H9 (cell line): Measurements from ENCODE around the gene TIAM2. TPM values are rescaled to one million over a fixed set of nuclear protein-coding genes. Genes with fewer than 3 reads are reported as not detected.
A peak's percentile ranks its signal among the peaks of the same experiment; 100 is the strongest.

Experiments
- DNase-seq: peaks from one replicate; pipeline ENCODE4 v3.0.0-alpha.2; 2017
- H2AFZ ChIP-seq: one replicate; pipeline ENCODE4 v1.6.1; 2013; ENCODE audit warnings: mild to moderate bottlenecking, low read length, control low read depth, moderate library complexity
- H2AK5ac ChIP-seq: 2 replicates; pipeline ENCODE4 v1.6.1; 2013; ENCODE audit warnings: low read length, control low read depth, mixed read lengths; ENCODE audit not compliant: insufficient read length
- H2BK120ac ChIP-seq: one replicate; pipeline ENCODE4 v1.6.1; 2013; ENCODE audit warnings: low read depth, mild to moderate bottlenecking, low read length, control low read depth, inconsistent platforms; ENCODE audit not compliant: poor library complexity, severe bottlenecking
- H2BK12ac ChIP-seq: 2 replicates; pipeline ENCODE4 v1.6.1; 2013; ENCODE audit warnings: low read length, control low read depth, mixed read lengths, low read depth; ENCODE audit not compliant: insufficient read length
- H2BK15ac ChIP-seq: 2 replicates; pipeline ENCODE4 v1.6.1; 2013; ENCODE audit warnings: low read depth, low read length, control low read depth
- H2BK20ac ChIP-seq: one replicate; pipeline ENCODE4 v1.6.1; 2013; ENCODE audit warnings: low read depth, mild to moderate bottlenecking, low read length, control low read depth, inconsistent platforms; ENCODE audit not compliant: poor library complexity, severe bottlenecking
- H2BK5ac ChIP-seq: 2 replicates; pipeline ENCODE4 v1.6.1; 2013; ENCODE audit warnings: low read length, control low read depth, mixed read lengths; ENCODE audit not compliant: insufficient read length
- H3K14ac ChIP-seq: 2 replicates; pipeline ENCODE4 v1.6.1; 2013; ENCODE audit warnings: low read length, control low read depth; ENCODE audit not compliant: insufficient read depth
- H3K18ac ChIP-seq: 2 replicates; pipeline ENCODE4 v1.6.1; 2013; ENCODE audit warnings: low read depth, mild to moderate bottlenecking, mixed read lengths, low read length, control low read depth; ENCODE audit not compliant: insufficient read length
- H3K23ac ChIP-seq: 2 replicates; pipeline ENCODE4 v1.6.1; 2013; ENCODE audit warnings: low read length, control low read depth, mixed read lengths, low read depth; ENCODE audit not compliant: insufficient read length
- H3K23me2 ChIP-seq: 2 replicates; pipeline ENCODE4 v1.6.1; 2013; ENCODE audit warnings: low read depth, mild to moderate bottlenecking, mixed read lengths, low read length, control low read depth; ENCODE audit not compliant: insufficient read length, poor library complexity, severe bottlenecking
- H3K27ac ChIP-seq: 2 replicates; pipeline ENCODE4 v1.5.1; 2013; ENCODE audit warnings: low read length, control low read depth, mixed read lengths, low read depth; ENCODE audit not compliant: insufficient read length
- H3K27me3 ChIP-seq: 2 replicates; pipeline ENCODE4 v1.6.1; 2013; ENCODE audit warnings: low read length, control low read depth, inconsistent platforms; ENCODE audit not compliant: insufficient read depth
- H3K4ac ChIP-seq: 2 replicates; pipeline ENCODE4 v1.6.1; 2013; ENCODE audit warnings: low read depth, mild to moderate bottlenecking, control low read depth, inconsistent platforms, low read length, moderate library complexity
- H3K4me1 ChIP-seq: 2 replicates; pipeline ENCODE4 v1.6.1; 2013; ENCODE audit warnings: low read length, control low read depth, inconsistent platforms; ENCODE audit not compliant: insufficient read depth
- H3K4me2 ChIP-seq: 2 replicates; pipeline ENCODE4 v1.6.1; 2013; ENCODE audit warnings: low read length, control low read depth, mixed read lengths; ENCODE audit not compliant: insufficient read length, insufficient read depth
- H3K56ac ChIP-seq: 2 replicates; pipeline ENCODE4 v1.6.1; 2013; ENCODE audit warnings: low read depth, mild to moderate bottlenecking, mixed read lengths, low read length, control low read depth; ENCODE audit not compliant: insufficient read length
- H3K79me1 ChIP-seq: 2 replicates; pipeline ENCODE4 v1.6.1; 2013; ENCODE audit warnings: low read depth, mild to moderate bottlenecking, moderate library complexity, low read length, control low read depth, inconsistent platforms; ENCODE audit not compliant: insufficient read depth, poor library complexity, severe bottlenecking
- H3K79me2 ChIP-seq: 2 replicates; pipeline ENCODE4 v1.6.1; 2013; ENCODE audit warnings: low read length, control low read depth, inconsistent platforms; ENCODE audit not compliant: insufficient read depth
- H3K9ac ChIP-seq: 2 replicates; pipeline ENCODE4 v1.6.1; 2013; ENCODE audit warnings: low read length, control low read depth, mixed read lengths; ENCODE audit not compliant: insufficient read length; ENCODE audit errors: extremely low read depth
- H3K9me3 ChIP-seq: one replicate; pipeline ENCODE4 v1.6.1; 2013; ENCODE audit warnings: low read depth, low read length, inconsistent platforms; ENCODE audit not compliant: control insufficient read depth
- H3T11ph ChIP-seq: one replicate; pipeline ENCODE4 v1.6.1; 2013; ENCODE audit warnings: mild to moderate bottlenecking, low read length, control low read depth, inconsistent platforms
- H4K20me1 ChIP-seq: one replicate; pipeline ENCODE4 v1.6.1; 2013; ENCODE audit not compliant: control insufficient read depth, insufficient read length, insufficient read depth
- H4K5ac ChIP-seq: 2 replicates; pipeline ENCODE4 v1.6.1; 2013; ENCODE audit warnings: low read depth, mild to moderate bottlenecking, mixed read lengths, low read length, control low read depth; ENCODE audit not compliant: insufficient read length
- H4K8ac ChIP-seq: replicated peaks from 2 replicates; pipeline ENCODE4 v1.6.1; 2013; ENCODE audit warnings: low read length, control low read depth, mixed read lengths, low read depth; ENCODE audit not compliant: insufficient read length
- H4K91ac ChIP-seq: 2 replicates; pipeline ENCODE4 v1.6.1; 2013; ENCODE audit warnings: low read depth, mild to moderate bottlenecking, moderate library complexity, mixed read lengths, low read length, control low read depth; ENCODE audit not compliant: insufficient read length
- H3K27ac Mint-ChIP-seq, 3 experiments: 2 replicates in 2 of 3; 3 replicates in 1 of 3; pipeline ENCODE4 v1.8.0; 2020 to 2021; ENCODE audit warnings: mixed read lengths in 3 of 3, mild to moderate bottlenecking in 1 of 3, moderate library complexity in 1 of 3
- H3K27me3 Mint-ChIP-seq: 2 replicates; pipeline ENCODE4 v1.8.0; 2021; ENCODE audit warnings: low read depth, mild to moderate bottlenecking, moderate library complexity, mixed read lengths
- H3K36me3 Mint-ChIP-seq, 3 experiments: 2 replicates in 2 of 3; 3 replicates in 1 of 3; pipeline ENCODE4 v1.8.0; 2020 to 2021; ENCODE audit warnings: low read depth in 3 of 3, mixed read lengths in 3 of 3; ENCODE audit not compliant: insufficient read depth in 1 of 3
- H3K4me1 Mint-ChIP-seq, 2 experiments: 2 replicates each; pipeline ENCODE4 v1.8.0; 2020; ENCODE audit warnings: mixed read lengths in 2 of 2
- H3K4me3 Mint-ChIP-seq, 2 experiments: 2 replicates in 1 of 2; 3 replicates in 1 of 2; pipeline ENCODE4 v1.8.0; 2020 to 2021; ENCODE audit warnings: mild to moderate bottlenecking in 2 of 2, mixed read lengths in 2 of 2, moderate library complexity in 1 of 2
- H3K9me3 Mint-ChIP-seq, 2 experiments: 2 replicates in 1 of 2; 3 replicates in 1 of 2; pipeline ENCODE4 v1.8.0; 2020; ENCODE audit warnings: mild to moderate bottlenecking in 2 of 2, mixed read lengths in 2 of 2, moderate library complexity in 1 of 2
- WGBS: extraction: QIAGEN DNeasy Blood & Tissue Kit; methylation state at CpG from one replicate; pipeline ENCODE4 v1.1.7; 2013; ENCODE audit warnings: missing lambda C conversion rate, low lambda C conversion rate, mixed read lengths; ENCODE audit not compliant: insufficient read length; ENCODE audit errors: extremely low coverage; 5-methylcytosine and 5-hydroxymethylcytosine counted together
- total RNA-seq: library from RNA; stranded (reverse); gene quantifications from 2 replicates; pipeline ENCODE4 v1.2.1, GENCODE V29; 2021
- TF ChIP-seq, protein P1 (sequence below): fragments of 200-600 bp; sonication (generic); conservative IDR thresholded peaks from 3 replicates; pipeline ENCODE4 v1.8.0; 2021; ENCODE audit warnings: antibody characterized with exemption, mild to moderate bottlenecking

TIAM2 gene
- total RNA-seq, 1 experiment from 2014 or later = 6.3 TPM

DNA sequence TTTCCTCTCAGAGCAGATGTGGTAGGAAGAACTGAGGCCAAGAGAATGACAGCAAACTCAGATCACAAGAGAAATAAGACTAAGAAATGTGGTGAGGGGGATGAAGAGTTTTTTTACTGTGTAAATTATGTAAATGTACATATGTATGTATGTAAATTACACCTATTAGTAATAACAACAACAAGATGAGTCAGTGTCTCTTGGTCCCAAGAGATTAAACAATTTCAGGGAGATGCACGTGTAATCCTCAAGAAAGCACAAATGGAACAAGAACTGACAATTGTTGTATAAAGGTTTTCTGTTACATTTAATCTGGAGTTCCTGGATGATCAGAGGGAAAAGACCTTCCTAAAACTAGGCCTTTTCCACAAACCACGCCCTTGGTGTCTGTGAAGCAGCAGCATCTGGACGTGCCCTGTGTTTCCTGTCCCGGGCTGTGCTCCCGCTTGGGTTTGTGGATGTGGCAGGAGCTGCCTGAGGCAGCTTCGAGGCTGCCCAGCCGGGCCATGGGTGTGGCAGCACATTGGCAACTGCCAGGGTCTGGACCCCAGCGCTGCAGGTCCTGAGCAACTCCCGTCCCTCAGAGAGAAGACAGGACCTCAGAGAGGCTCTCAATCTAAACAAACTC, 269.7 kb downstream of the TIAM2 start:
- Histone ChIP-seq H3K4ac (no peak overlapping the region), H4K8ac (no peak overlapping the region), H3T11ph (no peak overlapping the region), H2BK120ac (no peak overlapping the region), H3K23ac (no peak overlapping the region), H4K5ac (no peak overlapping the region), H3K18ac (no peak overlapping the region), H3K27ac (no peak overlapping the region), H3K27me3 (no peaks in the 10 kb centered on the region), H2AK5ac (no peak overlapping the region), H3K4me2 (no peak overlapping the region), H2BK12ac (no peak overlapping the region), H3K14ac (no peak overlapping the region), H3K79me1 (no peaks in the 10 kb centered on the region), H3K9ac (no peak overlapping the region), H3K56ac (no peak overlapping the region), H3K79me2 (0 out of 2 replicates have a peak, but pooled peaks cover 3% of the 10 kb centered on the region), H2BK5ac (no peak overlapping the region), H3K4me1 (no peaks in the 10 kb centered on the region; the same call in 1 of the 2 replicates), H4K91ac (no peak overlapping the region), H2BK15ac (no peak overlapping the region), H3K23me2 (no peaks in the 10 kb centered on the region), H4K20me1 (no peaks in the 10 kb centered on the region), H3K9me3 (no peaks in the 10 kb centered on the region), H2AFZ (no peak overlapping the region), H2BK20ac (no peak overlapping the region)
- Mint-ChIP-seq H3K36me3 (peaks cover 25 to 46% (median 30%) of the 10 kb centered on the region in 3 experiments), H3K4me3 (no peak overlapping the region), H3K27me3 (no peaks in the 10 kb centered on the region), H3K9me3 (peaks cover 0 to 3% of the 10 kb centered on the region in 2 experiments; a peak in 2 of 5 replicates), H3K27ac (peak overlapping the region in 2 of 3 experiments; percentile 26 to 80; a peak in 1 of 7 replicates), H3K4me1 (peaks cover 31 to 37% of the 10 kb centered on the region in 2 experiments)
- no CpG with 5 or more reads among the region's 9 CpGs for WGBS
- TF ChIP-seq, protein P1, sequence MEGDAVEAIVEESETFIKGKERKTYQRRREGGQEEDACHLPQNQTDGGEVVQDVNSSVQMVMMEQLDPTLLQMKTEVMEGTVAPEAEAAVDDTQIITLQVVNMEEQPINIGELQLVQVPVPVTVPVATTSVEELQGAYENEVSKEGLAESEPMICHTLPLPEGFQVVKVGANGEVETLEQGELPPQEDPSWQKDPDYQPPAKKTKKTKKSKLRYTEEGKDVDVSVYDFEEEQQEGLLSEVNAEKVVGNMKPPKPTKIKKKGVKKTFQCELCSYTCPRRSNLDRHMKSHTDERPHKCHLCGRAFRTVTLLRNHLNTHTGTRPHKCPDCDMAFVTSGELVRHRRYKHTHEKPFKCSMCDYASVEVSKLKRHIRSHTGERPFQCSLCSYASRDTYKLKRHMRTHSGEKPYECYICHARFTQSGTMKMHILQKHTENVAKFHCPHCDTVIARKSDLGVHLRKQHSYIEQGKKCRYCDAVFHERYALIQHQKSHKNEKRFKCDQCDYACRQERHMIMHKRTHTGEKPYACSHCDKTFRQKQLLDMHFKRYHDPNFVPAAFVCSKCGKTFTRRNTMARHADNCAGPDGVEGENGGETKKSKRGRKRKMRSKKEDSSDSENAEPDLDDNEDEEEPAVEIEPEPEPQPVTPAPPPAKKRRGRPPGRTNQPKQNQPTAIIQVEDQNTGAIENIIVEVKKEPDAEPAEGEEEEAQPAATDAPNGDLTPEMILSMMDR = no peak
- DNase-seq = no peak
